Lower leg skin (tissue), 3 donors: ENCODE measurements around the gene SLC39A13.

Experiments used
- POLR2A ChIP-seq, 2 donors: fragments of 450-650 bp; IDR thresholded peaks; one replicate each; pipeline ENCODE4 v1.6.1; 2016 to 2017; ENCODE audit warnings: antibody characterized with exemption in 2 of 2, mild to moderate bottlenecking in 1 of 2, moderate library complexity in 1 of 2
- TF ChIP-seq, protein P1 (sequence below), 3 donors: fragments of 450-650 bp; IDR thresholded peaks; one replicate each; pipeline ENCODE4 v1.5.1; 2016; ENCODE audit warnings: antibody characterized with exemption in 3 of 3, mild to moderate bottlenecking in 3 of 3, moderate library complexity in 2 of 3

DNA sequence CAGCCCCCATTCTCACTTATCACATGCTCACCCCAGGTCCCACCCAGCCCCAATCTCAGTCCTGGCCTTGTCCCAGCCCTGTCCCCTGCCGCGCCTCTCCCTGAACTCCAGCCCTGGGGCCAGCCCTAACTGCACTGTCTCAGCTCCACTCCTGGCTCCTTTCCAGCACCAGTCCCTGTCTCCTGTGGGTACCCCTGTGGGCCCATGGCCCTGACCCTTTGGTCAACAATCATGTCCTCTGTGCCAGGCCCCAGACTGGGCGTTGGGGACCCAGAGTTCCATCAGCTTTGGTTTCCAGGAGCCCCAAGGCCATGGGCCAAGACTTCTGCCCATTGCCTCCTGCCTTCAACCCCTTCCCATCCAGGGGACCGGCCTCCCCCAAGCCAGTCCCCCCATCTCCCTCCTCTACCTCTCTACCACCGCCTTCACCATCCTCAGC lies 30.8 kb upstream of the SLC39A13 start:
- TF ChIP-seq, protein P1, sequence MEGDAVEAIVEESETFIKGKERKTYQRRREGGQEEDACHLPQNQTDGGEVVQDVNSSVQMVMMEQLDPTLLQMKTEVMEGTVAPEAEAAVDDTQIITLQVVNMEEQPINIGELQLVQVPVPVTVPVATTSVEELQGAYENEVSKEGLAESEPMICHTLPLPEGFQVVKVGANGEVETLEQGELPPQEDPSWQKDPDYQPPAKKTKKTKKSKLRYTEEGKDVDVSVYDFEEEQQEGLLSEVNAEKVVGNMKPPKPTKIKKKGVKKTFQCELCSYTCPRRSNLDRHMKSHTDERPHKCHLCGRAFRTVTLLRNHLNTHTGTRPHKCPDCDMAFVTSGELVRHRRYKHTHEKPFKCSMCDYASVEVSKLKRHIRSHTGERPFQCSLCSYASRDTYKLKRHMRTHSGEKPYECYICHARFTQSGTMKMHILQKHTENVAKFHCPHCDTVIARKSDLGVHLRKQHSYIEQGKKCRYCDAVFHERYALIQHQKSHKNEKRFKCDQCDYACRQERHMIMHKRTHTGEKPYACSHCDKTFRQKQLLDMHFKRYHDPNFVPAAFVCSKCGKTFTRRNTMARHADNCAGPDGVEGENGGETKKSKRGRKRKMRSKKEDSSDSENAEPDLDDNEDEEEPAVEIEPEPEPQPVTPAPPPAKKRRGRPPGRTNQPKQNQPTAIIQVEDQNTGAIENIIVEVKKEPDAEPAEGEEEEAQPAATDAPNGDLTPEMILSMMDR (IDR thresholded peaks at IDR 0.05) = no peak
- no peak for TF ChIP-seq POLR2A (IDR thresholded peaks at IDR 0.05)
